Right cardiac atrium (tissue), 5 donors: ENCODE measurements around the gene BAG3. TPM values are rescaled to one million over a fixed set of nuclear protein-coding genes. Genes with fewer than 3 reads are reported as not detected.
A peak's percentile ranks its signal among the peaks of the same experiment; 100 is the strongest.

Experiments
- ATAC-seq, 2 donors: fragments of 200-7000 bp; cut with Tn5 transposase; one replicate each; pipeline versions ENCODE4 v1.8.0 to v1.9.1; 2020; ENCODE audit warnings: moderate library complexity in 2 of 2, mild to moderate bottlenecking in 1 of 2
- DNase-seq, 3 donors: peaks; one replicate each; pipeline ENCODE4 v3.0.0-alpha.2; 2020
- H3K27ac ChIP-seq: one replicate; pipeline ENCODE4 v1.5.1; 2013; ENCODE audit warnings: mild to moderate bottlenecking, low read length, control low read depth, moderate library complexity
- H3K27me3 ChIP-seq: one replicate; pipeline ENCODE4 v1.6.1; 2013; ENCODE audit not compliant: control insufficient read depth, insufficient read depth
- H3K4me1 ChIP-seq: one replicate; pipeline ENCODE4 v1.6.1; 2013; ENCODE audit warnings: low read length; ENCODE audit not compliant: control insufficient read depth, insufficient read depth
- H3K4me3 ChIP-seq: one replicate; pipeline ENCODE4 v1.5.1; 2013; ENCODE audit warnings: low read length, control low read depth
- H3K9me3 ChIP-seq: one replicate; pipeline ENCODE4 v1.6.1; 2013; ENCODE audit warnings: low read length; ENCODE audit not compliant: control insufficient read depth
- WGBS: extraction: QIAGEN DNeasy Blood & Tissue Kit; methylation state at CpG from one replicate; pipeline ENCODE4 v1.1.7; 2013; 5-methylcytosine and 5-hydroxymethylcytosine counted together
- intact Hi-C, 4 donors: fragments of 100-400 bp; cut with DNase I; formaldehyde crosslinking; loops; one replicate each; pipeline versions ENCODE4 v1.11.0 to v1.14.0; 2022 to 2023
- polyA plus RNA-seq: library from polyadenylated mRNA; stranded (reverse); fragments of 200-250 nt; gene quantifications from one replicate; pipeline ENCODE4 v1.2.3, GENCODE V29; 2013
- total RNA-seq, 4 donors: library from RNA; stranded (reverse); fragmentation: NEBNext Ultra II Directional; extraction: Animal tissue kit (Norgen Biotek cat#: 25700); gene quantifications; one replicate each; pipeline ENCODE4 v1.2.1, GENCODE V29; 2021
- donor health status: healthy with polysubstance abuse.
- donor health status: DM: no; HTN: yes; CAD: no.
- donor health status: DM: no; HTN: no; CAD: no.
- donor health status: DM: no; HTN: yes; CAD: no; lungs with severe emphysema.
- donor health status: DM: yes; HTN: yes; CAD: no.

Gene BAG3
- total and polyA plus RNA-seq, 5 donors, result 111 to 166 (median 134) TPM

GRCh38 chr10:119640875-119641526, 10.2 kb upstream of the BAG3 start:
- no peaks in the 10 kb centered on the region for H3K9me3 ChIP-seq
- DNase-seq (no peak), ATAC-seq (no peak)
- H3K4me1 ChIP-seq, result no peaks in the 10 kb centered on the region
- no peaks in the 10 kb centered on the region for H3K27me3 ChIP-seq
- no peak overlapping the region for H3K27ac ChIP-seq
- H3K4me3 ChIP-seq, result no peak overlapping the region
- WGBS, result 68% methylated on average over 8 of the region's 8 CpGs
- intact Hi-C loops, result no loop called here

GRCh38 chr10:119642556-119643111, 8.5 kb upstream of the BAG3 start:
- intact Hi-C loops, result no loop called here
- Histone ChIP-seq H3K27me3 (no peaks in the 10 kb centered on the region), H3K9me3 (no peaks in the 10 kb centered on the region), H3K4me3 (no peak overlapping the region), H3K27ac (no peak overlapping the region), H3K4me1 (no peaks in the 10 kb centered on the region)
- ATAC-seq (no peak), DNase-seq (no peak)
- WGBS, result 85% methylated on average over 2 of the region's 2 CpGs

GRCh38 chr10:119643306-119644204, 7.6 kb upstream of the BAG3 start:
- WGBS, result 80% methylated on average over 15 of the region's 15 CpGs
- no peaks in the 10 kb centered on the region for H3K9me3 ChIP-seq
- DNase-seq, result no peak
- H3K27ac ChIP-seq, result no peak overlapping the region
- no peak for ATAC-seq
- intact Hi-C loops, result no loop called here
- no peak overlapping the region for H3K4me3 ChIP-seq
- no peaks in the 10 kb centered on the region for H3K4me1 ChIP-seq
- H3K27me3 ChIP-seq, result no peaks in the 10 kb centered on the region

GRCh38 chr10:119644205-119644814, 6.9 kb upstream of the BAG3 start:
- Histone ChIP-seq H3K4me3 (no peak overlapping the region), H3K27ac (no peak overlapping the region), H3K4me1 (no peaks in the 10 kb centered on the region), H3K27me3 (no peaks in the 10 kb centered on the region), H3K9me3 (no peaks in the 10 kb centered on the region)
- 69% methylated on average over 15 of the region's 15 CpGs for WGBS
- ATAC-seq (no peak), DNase-seq (no peak)
- intact Hi-C loops, result no loop called here

GRCh38 chr10:119644994-119645393, 6.2 kb upstream of the BAG3 start:
- H3K27me3 ChIP-seq, result no peaks in the 10 kb centered on the region
- no peaks in the 10 kb centered on the region for H3K4me1 ChIP-seq
- no peaks in the 10 kb centered on the region for H3K9me3 ChIP-seq
- no peak overlapping the region for H3K4me3 ChIP-seq
- no peak for ATAC-seq
- WGBS, result 93% methylated on average over 3 of the region's 3 CpGs
- DNase-seq, result no peak
- intact Hi-C loops, result no loop called here
- no peak overlapping the region for H3K27ac ChIP-seq

GRCh38 chr10:119650062-119650461, 1.1 kb upstream of the BAG3 start:
- no peak for ATAC-seq
- Histone ChIP-seq H3K9me3 (no peaks in the 10 kb centered on the region), H3K4me3 (no peak overlapping the region), H3K27ac (no peak overlapping the region), H3K27me3 (no peaks in the 10 kb centered on the region), H3K4me1 (peaks cover 9% of the 10 kb centered on the region)
- intact Hi-C loops, result no loop called here
- DNase-seq, result no peak
- 98% methylated on average over 1 of the region's 1 CpG for WGBS

GRCh38 chr10:119651514-119652360, 557 bp downstream of the BAG3 start:
- DNase-seq, result peak; percentile 32 to 70 (median 69)
- Histone ChIP-seq H3K27ac (peak overlapping the region; percentile 95), H3K27me3 (no peaks in the 10 kb centered on the region), H3K9me3 (no peaks in the 10 kb centered on the region), H3K4me1 (peaks cover 10% of the 10 kb centered on the region), H3K4me3 (peak overlapping the region; percentile 93)
- intact Hi-C loops, result no loop called here
- under 1% methylated on average over 107 of the region's 107 CpGs for WGBS
- ATAC-seq, result peak; percentile 7 to 27

- intact Hi-C loops, result no loop called here
- peak in 1 of 2 donors; percentile 26 for ATAC-seq
Observed at GRCh38 chr10:119652361-119652730, 1.2 kb downstream of the BAG3 start.

GRCh38 chr10:119653209-119653608, 2.0 kb downstream of the BAG3 start:
- intact Hi-C loops, result no loop called here

More at GRCh38 chr10:119652361-119652730, 1.2 kb downstream of the BAG3 start:
- DNase-seq, result no peak
- Histone ChIP-seq H3K27ac (peak overlapping the region; percentile 95), H3K4me3 (peak overlapping the region; percentile 93), H3K27me3 (no peaks in the 10 kb centered on the region), H3K4me1 (peaks cover 14% of the 10 kb centered on the region), H3K9me3 (no peaks in the 10 kb centered on the region)
- 4% methylated on average over 3 of the region's 3 CpGs for whole genome bisulfite sequencing

GRCh38 chr10:119653916-119654315, 2.7 kb downstream of the BAG3 start:
- 52% methylated on average over 2 of the region's 2 CpGs for WGBS
- no peak for DNase-seq
- intact Hi-C loops, result no loop called here
- Histone ChIP-seq H3K9me3 (no peaks in the 10 kb centered on the region), H3K27me3 (no peaks in the 10 kb centered on the region), H3K4me1 (peaks cover 19% of the 10 kb centered on the region), H3K4me3 (peak overlapping the region; percentile 93), H3K27ac (peak overlapping the region; percentile 83)
- no peak for ATAC-seq

More at GRCh38 chr10:119653209-119653608, 2.0 kb downstream of the BAG3 start:
- Histone ChIP-seq H3K27ac (no peak overlapping the region), H3K27me3 (no peaks in the 10 kb centered on the region), H3K4me3 (peak overlapping the region; percentile 93), H3K9me3 (no peaks in the 10 kb centered on the region), H3K4me1 (peaks cover 16% of the 10 kb centered on the region)
- ATAC-seq (no peak), DNase-seq (no peak)
- 69% methylated on average over 1 of the region's 1 CpG for WGBS
